ENCODE measurements around the gene FAM151A. TPM values are rescaled to one million over a fixed set of nuclear protein-coding genes. Genes with fewer than 3 reads are reported as not detected.

The FAM151A gene
- total RNA-seq, 1 donor from 2014 or later: 0.80 TPM

- H3K36me3 ChIP-seq: no peaks in the 10 kb centered on the region
- H3K9me3 ChIP-seq (replicated peaks): no peaks in the 10 kb centered on the region
- H3K27ac ChIP-seq (replicated peaks): peak overlapping the region; percentile 89
- peaks cover 90% of the 10 kb centered on the region for H3K4me1 ChIP-seq
- intact Hi-C loops (cut with micrococcal nuclease): no loop called here
- no peaks in the 10 kb centered on the region for H3K27me3 ChIP-seq (ENCODE audit: low read depth)
- no peak for DNase-seq
- TF ChIP-seq CTCF (IDR thresholded peaks at IDR 0.05; ENCODE audit: borderline replicate concordance): no peak
- no peak overlapping the region for H3K4me3 ChIP-seq
Observed at GRCh38 chr1:54579337-54579781, 44.0 kb downstream of the FAM151A start.

GRCh38 chr1:54577612-54578011 lies 45.7 kb downstream of the FAM151A start:
- no peak for TF ChIP-seq CTCF (IDR thresholded peaks at IDR 0.05; ENCODE audit: borderline replicate concordance)
- DNase-seq: peak; percentile 89
- no peaks in the 10 kb centered on the region for H3K27me3 ChIP-seq (ENCODE audit: low read depth)
- no peaks in the 10 kb centered on the region for H3K36me3 ChIP-seq
- H3K27ac ChIP-seq (replicated peaks): peak overlapping the region; percentile 89
- H3K4me3 ChIP-seq: no peak overlapping the region
- intact Hi-C loops (cut with micrococcal nuclease): no loop called here
- no peaks in the 10 kb centered on the region for H3K9me3 ChIP-seq (replicated peaks)
- peaks cover 90% of the 10 kb centered on the region for H3K4me1 ChIP-seq

- Histone ChIP-seq H3K27ac (replicated peaks) (peak overlapping the region; percentile 89), H3K36me3 (no peaks in the 10 kb centered on the region), H3K9me3 (replicated peaks) (no peaks in the 10 kb centered on the region), H3K4me3 (no peak overlapping the region), H3K27me3 (ENCODE audit: low read depth) (no peaks in the 10 kb centered on the region), H3K4me1 (peaks cover 93% of the 10 kb centered on the region)
- no peak for DNase-seq
- intact Hi-C loops (cut with micrococcal nuclease): no loop called here
- no peak for TF ChIP-seq CTCF (IDR thresholded peaks at IDR 0.05; ENCODE audit: borderline replicate concordance)
Observed at GRCh38 chr1:54575605-54576290, 47.6 kb downstream of the FAM151A start.

GRCh38 chr1:54575161-54575560 lies 48.2 kb downstream of the FAM151A start:
- peak; percentile 57 for TF ChIP-seq CTCF (IDR thresholded peaks at IDR 0.05; ENCODE audit: borderline replicate concordance)
- Histone ChIP-seq H3K27ac (replicated peaks) (peak overlapping the region; percentile 89), H3K4me1 (peaks cover 93% of the 10 kb centered on the region), H3K36me3 (no peaks in the 10 kb centered on the region), H3K9me3 (replicated peaks) (no peaks in the 10 kb centered on the region), H3K4me3 (no peak overlapping the region), H3K27me3 (ENCODE audit: low read depth) (no peaks in the 10 kb centered on the region)
- intact Hi-C loops (cut with micrococcal nuclease): no loop called here
- DNase-seq: no peak

- DNase-seq: no peak
- H3K4me1 ChIP-seq: peaks cover 92% of the 10 kb centered on the region
- intact Hi-C loops (cut with micrococcal nuclease): no loop called here
Observed at GRCh38 chr1:54574158-54574778, 49.1 kb downstream of the FAM151A start.

More at GRCh38 chr1:54574158-54574778, 49.1 kb downstream of the FAM151A start:
- Histone ChIP-seq H3K27ac (replicated peaks) (peak overlapping the region; percentile 89), H3K36me3 (no peaks in the 10 kb centered on the region), H3K9me3 (replicated peaks) (no peaks in the 10 kb centered on the region), H3K4me3 (no peak overlapping the region), H3K27me3 (ENCODE audit: low read depth) (no peaks in the 10 kb centered on the region)
- no peak for TF ChIP-seq CTCF (IDR thresholded peaks at IDR 0.05; ENCODE audit: borderline replicate concordance)
